Psoas muscle (tissue), 8 donors: ENCODE measurements around the gene C20orf202. TPM values are rescaled to one million over a fixed set of nuclear protein-coding genes. Genes with fewer than 3 reads are reported as not detected.

Experiments
- ATAC-seq, 4 donors: fragments of 200-7000 bp; cut with Tn5 transposase; one replicate each; pipeline ENCODE4 v1.9.1; 2020; ENCODE audit warnings: moderate library complexity in 3 of 4, mild to moderate bottlenecking in 2 of 4
- DNase-seq, 2 donors: peaks; one replicate each; pipeline ENCODE4 v3.0.0-alpha.2; 2020
- H3K27ac ChIP-seq: fragments of 200-600 bp; one replicate; pipeline ENCODE4 v1.8.0; 2022
- H3K27me3 ChIP-seq, 3 donors: fragments of 200-600 bp in 1 of 3; one replicate each; pipeline versions ENCODE4 v1.6.1 to v1.8.0; 2013 to 2022; ENCODE audit warnings: low read length in 2 of 3, mild to moderate bottlenecking in 2 of 3, moderate library complexity in 1 of 3; ENCODE audit not compliant: insufficient read depth in 3 of 3
- H3K36me3 ChIP-seq, 2 donors: fragments of 200-600 bp in 1 of 2; one replicate each; pipeline versions ENCODE4 v1.6.1 to v1.8.0; 2013 to 2022; ENCODE audit warnings: low read depth in 1 of 2, mild to moderate bottlenecking in 1 of 2, moderate library complexity in 1 of 2; ENCODE audit not compliant: insufficient read depth in 1 of 2
- H3K4me1 ChIP-seq: fragments of 200-600 bp; one replicate; pipeline ENCODE4 v1.8.0; 2022
- H3K4me3 ChIP-seq: fragments of 200-600 bp; one replicate; pipeline ENCODE4 v1.8.0; 2022; ENCODE audit warnings: mild to moderate bottlenecking
- H3K9me3 ChIP-seq: fragments of 200-600 bp; one replicate; pipeline ENCODE4 v1.8.0; 2022
- WGBS, 3 donors: extraction: QIAGEN DNeasy Blood & Tissue Kit; methylation state at CpG; one replicate each; pipeline versions ENCODE4 v1.1.6 to v1.1.7; 2013; 5-methylcytosine and 5-hydroxymethylcytosine counted together
- intact Hi-C, 2 donors: fragments of 100-400 bp; cut with DNase I; formaldehyde crosslinking; loops; one replicate each; pipeline versions ENCODE4 v1.11.0 to v1.14.2; 2022
- polyA plus RNA-seq, 3 donors: library from polyadenylated mRNA; stranded (reverse); fragments of 200-250 nt; gene quantifications; one replicate each; pipeline ENCODE4 v1.2.3, GENCODE V29; 2013
- total RNA-seq, 4 donors: library from RNA; stranded (reverse); fragmentation: NEBNext Ultra II Directional in 2 of 4; extraction: Animal tissue kit (Norgen Biotek cat#: 25700) in 2 of 4; gene quantifications; one replicate each; pipeline versions ENCODE4 v1.2.1 to v1.2.4, GENCODE V29; 2021 to 2023
- TF ChIP-seq, protein P1 (sequence below): fragments of 200-600 bp; IDR thresholded peaks from one replicate; pipeline ENCODE4 v1.8.0; 2022; ENCODE audit warnings: antibody characterized with exemption
- donor health status: healthy with polysubstance abuse.
- donor health status: DM: no; HTN: no; CAD: no; lungs with moderate emphysema.
- donor health status: Bipolar disorder and iron deficiency.
- donor health status: healthy.
- donor health status: DM: yes; HTN: yes; CAD: no.
- donor health status: DM: no; HTN: no; CAD: no.
- donor health status: DM: no; HTN: no; CAD: no.
- donor health status: DM: yes; HTN: yes; CAD: no.

The C20orf202 gene
- total and polyA plus RNA-seq, 7 donors = 0.05 to 0.32 (median 0.12) TPM; not detected in 1

DNA sequence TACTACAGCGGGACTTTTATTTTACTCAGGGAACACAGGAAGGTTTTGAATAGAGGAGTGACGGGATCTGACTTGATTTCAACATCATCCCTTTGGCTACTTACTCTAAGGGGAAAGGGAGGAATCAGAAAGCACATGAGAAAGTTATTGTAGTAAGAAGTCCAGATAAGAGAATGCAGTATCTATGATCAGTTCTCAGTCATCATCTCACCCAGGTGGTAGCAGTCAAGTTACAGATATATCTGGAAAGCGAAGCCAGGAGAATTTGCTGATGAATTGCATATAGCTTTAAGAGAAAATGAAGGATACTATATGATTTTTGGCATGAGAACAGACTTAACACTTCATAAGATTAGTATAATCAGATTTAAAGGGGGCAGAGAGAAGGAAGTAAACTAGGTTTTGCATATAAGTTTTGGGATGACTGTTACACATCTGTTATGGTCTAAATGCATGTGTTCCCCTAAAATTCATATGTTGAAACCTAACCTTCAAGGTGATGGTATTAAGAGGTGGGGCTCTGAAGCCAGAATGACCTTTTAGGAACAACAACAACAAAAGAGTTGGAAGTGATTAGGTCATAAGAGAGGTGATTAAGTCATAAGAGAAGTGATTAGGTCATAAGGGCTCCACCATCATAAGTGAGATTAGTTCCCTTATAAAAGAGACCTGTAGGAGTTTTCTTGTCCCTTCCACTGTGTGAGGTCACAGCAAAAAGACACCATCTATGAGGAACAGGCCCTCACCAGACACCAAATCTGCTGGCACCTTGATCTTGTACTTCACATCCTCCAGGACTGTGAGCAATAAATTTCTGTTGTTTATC lies 29.2 kb downstream of the C20orf202 start:
- H3K27me3 ChIP-seq = peaks cover 0 to 37% (median 3%) of the 10 kb centered on the region in 3 donors
- H3K9me3 ChIP-seq = no peaks in the 10 kb centered on the region
- ATAC-seq (no peak), DNase-seq (no peak)
- no peak overlapping the region for H3K27ac ChIP-seq
- H3K4me1 ChIP-seq = no peaks in the 10 kb centered on the region
- no peaks in the 10 kb centered on the region for H3K36me3 ChIP-seq
- intact Hi-C loops = no loop called here
- H3K4me3 ChIP-seq = no peak overlapping the region
- TF ChIP-seq, protein P1, sequence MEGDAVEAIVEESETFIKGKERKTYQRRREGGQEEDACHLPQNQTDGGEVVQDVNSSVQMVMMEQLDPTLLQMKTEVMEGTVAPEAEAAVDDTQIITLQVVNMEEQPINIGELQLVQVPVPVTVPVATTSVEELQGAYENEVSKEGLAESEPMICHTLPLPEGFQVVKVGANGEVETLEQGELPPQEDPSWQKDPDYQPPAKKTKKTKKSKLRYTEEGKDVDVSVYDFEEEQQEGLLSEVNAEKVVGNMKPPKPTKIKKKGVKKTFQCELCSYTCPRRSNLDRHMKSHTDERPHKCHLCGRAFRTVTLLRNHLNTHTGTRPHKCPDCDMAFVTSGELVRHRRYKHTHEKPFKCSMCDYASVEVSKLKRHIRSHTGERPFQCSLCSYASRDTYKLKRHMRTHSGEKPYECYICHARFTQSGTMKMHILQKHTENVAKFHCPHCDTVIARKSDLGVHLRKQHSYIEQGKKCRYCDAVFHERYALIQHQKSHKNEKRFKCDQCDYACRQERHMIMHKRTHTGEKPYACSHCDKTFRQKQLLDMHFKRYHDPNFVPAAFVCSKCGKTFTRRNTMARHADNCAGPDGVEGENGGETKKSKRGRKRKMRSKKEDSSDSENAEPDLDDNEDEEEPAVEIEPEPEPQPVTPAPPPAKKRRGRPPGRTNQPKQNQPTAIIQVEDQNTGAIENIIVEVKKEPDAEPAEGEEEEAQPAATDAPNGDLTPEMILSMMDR = no peak
- 89 to 91% (median 90%) methylated on average over 3 of the region's 3 CpGs for WGBS, 3 donors

DNA sequence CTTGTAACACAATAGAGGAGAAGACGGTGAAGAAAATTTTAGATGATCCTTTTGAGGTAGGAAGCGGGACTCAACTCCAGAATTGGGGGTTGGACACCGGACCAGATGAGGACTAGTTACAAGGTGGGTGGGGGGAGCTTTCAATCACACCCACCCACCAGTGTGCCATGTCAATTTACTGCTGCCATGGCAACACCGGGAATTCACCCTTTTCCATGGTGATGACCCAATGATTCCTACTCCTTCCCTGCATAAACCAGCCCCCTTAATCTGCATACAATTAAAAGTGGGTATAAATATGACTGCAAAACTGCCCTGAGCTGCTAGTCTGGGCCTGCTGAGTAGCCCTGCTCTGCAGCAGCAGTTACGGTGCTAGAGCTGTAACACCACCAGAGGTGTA lies 37.3 kb downstream of the C20orf202 start:
- intact Hi-C loops = no loop called here
- ATAC-seq (no peak), DNase-seq (no peak)
- Histone ChIP-seq H3K9me3 (no peaks in the 10 kb centered on the region), H3K4me3 (no peak overlapping the region), H3K27me3 (peaks cover 0 to 5% (median 0%) of the 10 kb centered on the region in 3 donors), H3K4me1 (no peaks in the 10 kb centered on the region), H3K36me3 (no peaks in the 10 kb centered on the region), H3K27ac (no peak overlapping the region)
- TF ChIP-seq, protein P1 = no peak
- 79 to 83% (median 82%) methylated on average over 5 of the region's 5 CpGs for WGBS, 3 donors

DNA sequence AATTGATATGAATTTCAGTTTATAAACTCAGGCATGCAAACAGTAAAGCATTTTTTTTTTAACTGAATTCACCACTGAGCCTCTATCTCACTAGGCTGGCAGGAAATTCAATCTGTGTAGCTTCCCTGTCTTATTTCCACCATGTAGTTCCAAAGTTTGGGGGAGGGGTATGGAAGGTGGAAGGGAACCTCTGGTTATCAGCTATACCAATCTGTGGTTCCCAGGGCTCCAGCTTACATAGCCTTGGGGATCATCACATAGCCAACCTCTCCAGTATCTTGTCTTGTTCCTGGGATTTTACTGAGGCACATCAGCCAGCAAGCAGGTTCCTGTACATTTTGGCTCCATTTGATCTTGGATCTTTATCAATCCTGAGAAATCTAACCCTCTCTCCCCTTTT lies 38.2 kb downstream of the C20orf202 start:
- H3K36me3 ChIP-seq = no peaks in the 10 kb centered on the region
- TF ChIP-seq, protein P1 = no peak

DNA sequence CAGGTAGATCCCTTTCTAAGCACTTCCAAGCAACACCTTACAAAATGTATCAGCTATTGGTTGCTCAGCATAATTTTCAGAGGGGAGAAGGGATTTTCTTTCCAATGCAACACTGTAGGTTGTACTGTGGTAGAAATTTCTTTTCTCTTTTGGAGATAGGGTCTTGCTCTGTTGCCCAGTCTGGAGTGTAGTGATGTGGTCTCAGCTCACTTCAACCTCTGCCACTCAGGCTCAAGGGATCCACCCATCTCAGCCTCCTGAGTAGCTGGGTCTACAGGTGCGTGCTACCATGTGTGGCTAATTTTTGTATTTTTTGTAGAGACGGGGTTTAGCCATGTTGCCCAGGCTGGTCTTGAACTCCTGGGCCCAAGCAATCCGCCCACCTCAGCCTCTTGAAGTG lies 38.8 kb downstream of the C20orf202 start:
- intact Hi-C loops = no loop called here
- 90 to 94% (median 91%) methylated on average over 3 of the region's 3 CpGs for WGBS, 3 donors
- TF ChIP-seq, protein P1 = no peak

More for the DNA sequence above, 38.2 kb downstream of the C20orf202 start:
- ATAC-seq = no peak
- Histone ChIP-seq H3K27ac (no peak overlapping the region), H3K27me3 (peaks cover 0 to 2% (median 0%) of the 10 kb centered on the region in 3 donors), H3K4me1 (no peaks in the 10 kb centered on the region), H3K4me3 (no peak overlapping the region), H3K9me3 (no peaks in the 10 kb centered on the region)
- DNase-seq = no peak
- intact Hi-C loops = no loop called here

More for the DNA sequence above, 38.8 kb downstream of the C20orf202 start:
- Histone ChIP-seq H3K4me1 (no peaks in the 10 kb centered on the region), H3K27ac (no peak overlapping the region), H3K27me3 (peaks cover 0 to 2% (median 0%) of the 10 kb centered on the region in 3 donors), H3K9me3 (no peaks in the 10 kb centered on the region), H3K4me3 (no peak overlapping the region), H3K36me3 (no peaks in the 10 kb centered on the region)
- ATAC-seq = no peak
- DNase-seq = no peak
